Breast epithelium (tissue), 4 donors: ENCODE measurements around the gene SNX27. TPM values are rescaled to one million over a fixed set of nuclear protein-coding genes. Genes with fewer than 3 reads are reported as not detected.
A peak's percentile ranks its signal among the peaks of the same experiment; 100 is the strongest.
"Not testable (repeated sequence)": the region's sequence is repeated elsewhere in the genome, so short reads cannot be mapped to it uniquely, and the experiment has no call there.

Experiments
- DNase-seq, 2 donors: peaks; one replicate each; pipeline ENCODE4 v3.0.0-alpha.2; 2019; ENCODE audit warnings: low spot score in 2 of 2
- H3K27ac ChIP-seq, 2 donors: fragments of 200-600 bp; sonication (generic) in 1 of 2; one replicate each; pipeline ENCODE4 v1.5.1; 2016 to 2019; ENCODE audit warnings: mild to moderate bottlenecking in 1 of 2
- H3K27me3 ChIP-seq, 2 donors: fragments of 200-600 bp; sonication (generic) in 1 of 2; one replicate each; pipeline versions ENCODE4 v1.5.1 to v1.6.0; 2017 to 2019; ENCODE audit warnings: control low read depth in 1 of 2, mild to moderate bottlenecking in 1 of 2
- H3K36me3 ChIP-seq: fragments of 200-600 bp; one replicate; pipeline ENCODE4 v1.5.1; 2019
- H3K4me1 ChIP-seq, 2 donors: fragments of 200-600 bp; sonication (generic); one replicate each; pipeline ENCODE4 v1.5.1; 2016 to 2019; ENCODE audit warnings: control low read depth in 1 of 2
- H3K4me3 ChIP-seq, 3 donors: fragments of 200-600 bp; sonication (generic); 1 replicate in 2 of 3; 2 replicates in 1 of 3; pipeline ENCODE4 v1.5.1; 2016 to 2019; ENCODE audit warnings: mild to moderate bottlenecking in 3 of 3, moderate library complexity in 2 of 3
- H3K9me3 ChIP-seq, 2 donors: fragments of 200-600 bp; sonication (generic) in 1 of 2; one replicate each; pipeline ENCODE4 v1.5.1; 2016 to 2019; ENCODE audit warnings: control low read depth in 1 of 2
- POLR2A ChIP-seq: fragments of 450-650 bp; IDR thresholded peaks from one replicate; pipeline ENCODE4 v1.6.1; 2016; ENCODE audit warnings: antibody characterized with exemption, mild to moderate bottlenecking, moderate library complexity
- POLR2AphosphoS5 ChIP-seq, 3 donors: sonication (generic); formaldehyde crosslinking; IDR thresholded peaks; one replicate each; pipeline ENCODE4 v1.6.1; 2017; ENCODE audit warnings: antibody characterized with exemption in 3 of 3
- intact Hi-C: fragments of 100-400 bp; cut with DNase I; formaldehyde crosslinking; loops from one replicate; pipeline ENCODE4 v1.15.1; 2023; ENCODE audit warnings: low total_unique reads
- total RNA-seq, 3 donors: library from RNA; depleted of rRNA; stranded (reverse); fragments of >200 nt; gene quantifications; one replicate each; pipeline ENCODE4 v1.1.0, GENCODE V29; 2016
- TF ChIP-seq, protein P1 (sequence below), 3 donors: fragments of 450-650 bp; IDR thresholded peaks; one replicate each; pipeline ENCODE4 v1.5.1; 2016 to 2017; ENCODE audit warnings: antibody characterized with exemption in 3 of 3, mild to moderate bottlenecking in 3 of 3, moderate library complexity in 3 of 3

Gene SNX27
- total RNA-seq, 3 donors from 2014 or later: 41.3 to 46.8 (median 43.6) TPM

DNA sequence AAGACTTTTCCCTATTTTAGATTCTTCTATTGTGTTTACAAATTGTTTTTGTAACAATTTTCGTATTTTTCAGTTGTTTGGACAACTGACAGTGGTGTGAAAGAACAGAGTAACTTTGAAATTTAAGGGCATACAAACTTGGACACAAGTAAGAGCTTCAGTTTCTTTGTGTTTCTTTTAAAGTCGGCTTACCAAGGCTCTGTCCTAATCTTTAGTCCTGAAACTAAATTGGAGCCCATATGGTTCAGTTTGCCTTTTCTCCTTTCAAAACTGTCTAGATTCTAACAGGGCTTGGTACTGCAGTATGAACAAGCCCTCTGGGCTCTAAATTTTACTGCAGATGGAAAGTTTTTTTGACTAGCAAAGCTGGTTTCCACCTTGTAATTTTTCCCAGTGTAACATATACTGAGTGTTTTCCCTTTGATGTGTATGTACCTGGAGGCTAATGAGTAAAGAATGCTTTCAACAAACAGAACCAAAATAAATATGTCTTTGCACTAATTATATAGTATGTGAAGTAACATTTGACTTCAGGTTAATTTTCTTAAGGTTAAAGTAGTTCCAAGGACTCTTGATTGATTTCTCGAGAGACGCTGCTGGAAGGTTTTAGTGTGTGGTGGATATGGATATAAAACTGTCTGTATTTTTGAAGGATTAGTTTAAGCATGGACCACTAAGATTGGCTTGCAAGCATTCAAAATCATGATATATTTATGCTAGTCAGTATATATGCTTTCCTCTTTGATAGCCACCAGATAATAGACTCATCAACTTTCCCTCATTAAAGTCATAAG, 4.1 kb downstream of the SNX27 start:
- Histone ChIP-seq H3K36me3 (no peaks in the 10 kb centered on the region), H3K4me3 (no peak overlapping the region), H3K27me3 (no peaks in the 10 kb centered on the region), H3K4me1 (no peaks in the 10 kb centered on the region), H3K9me3 (no peaks in the 10 kb centered on the region), H3K27ac (no peak overlapping the region)
- DNase-seq: no peak
- intact Hi-C loops: no loop called here
- TF ChIP-seq POLR2A (no peak), POLR2AphosphoS5 (IDR thresholded peaks at IDR 0.05) (no peak)
- TF ChIP-seq, protein P1, sequence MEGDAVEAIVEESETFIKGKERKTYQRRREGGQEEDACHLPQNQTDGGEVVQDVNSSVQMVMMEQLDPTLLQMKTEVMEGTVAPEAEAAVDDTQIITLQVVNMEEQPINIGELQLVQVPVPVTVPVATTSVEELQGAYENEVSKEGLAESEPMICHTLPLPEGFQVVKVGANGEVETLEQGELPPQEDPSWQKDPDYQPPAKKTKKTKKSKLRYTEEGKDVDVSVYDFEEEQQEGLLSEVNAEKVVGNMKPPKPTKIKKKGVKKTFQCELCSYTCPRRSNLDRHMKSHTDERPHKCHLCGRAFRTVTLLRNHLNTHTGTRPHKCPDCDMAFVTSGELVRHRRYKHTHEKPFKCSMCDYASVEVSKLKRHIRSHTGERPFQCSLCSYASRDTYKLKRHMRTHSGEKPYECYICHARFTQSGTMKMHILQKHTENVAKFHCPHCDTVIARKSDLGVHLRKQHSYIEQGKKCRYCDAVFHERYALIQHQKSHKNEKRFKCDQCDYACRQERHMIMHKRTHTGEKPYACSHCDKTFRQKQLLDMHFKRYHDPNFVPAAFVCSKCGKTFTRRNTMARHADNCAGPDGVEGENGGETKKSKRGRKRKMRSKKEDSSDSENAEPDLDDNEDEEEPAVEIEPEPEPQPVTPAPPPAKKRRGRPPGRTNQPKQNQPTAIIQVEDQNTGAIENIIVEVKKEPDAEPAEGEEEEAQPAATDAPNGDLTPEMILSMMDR (IDR thresholded peaks at IDR 0.05): no peak

DNA sequence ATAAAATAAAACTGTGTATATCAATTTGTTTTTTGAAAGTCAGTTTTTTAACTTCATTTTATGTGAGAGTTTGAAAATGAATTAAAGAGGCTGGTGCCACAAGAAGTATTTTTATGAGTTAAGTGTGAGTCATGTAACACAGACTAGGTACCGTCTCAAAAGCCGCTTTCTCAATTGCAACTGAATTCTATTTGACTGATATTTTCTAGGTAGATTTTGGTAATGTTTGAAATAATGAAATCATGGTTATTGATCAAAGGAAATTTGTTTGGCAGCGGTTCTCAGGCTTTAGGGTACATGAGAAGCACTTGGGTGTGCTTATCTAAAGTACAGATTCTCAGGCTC, 4.6 kb downstream of the SNX27 start:
- TF ChIP-seq, protein P1 (IDR thresholded peaks at IDR 0.05): no peak
- no peak for TF ChIP-seq POLR2AphosphoS5 (IDR thresholded peaks at IDR 0.05)
- TF ChIP-seq POLR2A: no peak
- no peak overlapping the region for H3K27ac ChIP-seq
- no peaks in the 10 kb centered on the region for H3K4me1 ChIP-seq

DNA sequence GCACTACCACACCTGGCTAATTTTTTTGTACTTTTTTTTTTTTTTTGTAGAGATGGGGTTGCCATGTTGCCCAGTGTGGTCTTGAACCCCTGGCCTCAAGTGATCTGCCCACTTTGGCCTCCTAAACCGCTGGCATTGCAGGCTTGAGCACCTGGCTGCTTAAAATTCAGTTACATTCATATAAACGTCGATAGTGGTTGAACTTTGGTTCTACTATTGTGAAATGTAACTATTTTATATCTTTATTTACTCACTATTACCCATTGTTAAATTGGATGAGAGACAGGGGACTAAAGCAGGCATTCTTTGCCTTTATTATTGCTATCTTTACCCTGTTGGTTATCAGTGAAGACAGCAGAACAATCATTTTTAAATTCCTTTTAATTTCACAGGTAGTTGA, 6.2 kb downstream of the SNX27 start:
- Histone ChIP-seq H3K9me3 (no peaks in the 10 kb centered on the region), H3K27me3 (no peaks in the 10 kb centered on the region), H3K27ac (no peak overlapping the region), H3K4me3 (no peak overlapping the region), H3K36me3 (no peaks in the 10 kb centered on the region), H3K4me1 (no peaks in the 10 kb centered on the region)
- TF ChIP-seq POLR2AphosphoS5 (IDR thresholded peaks at IDR 0.05): no peak
- TF ChIP-seq, protein P1 (IDR thresholded peaks at IDR 0.05): no peak
- TF ChIP-seq POLR2A: no peak
- DNase-seq: no peak
- intact Hi-C loops: no loop called here

More for the DNA sequence above, 4.6 kb downstream of the SNX27 start:
- H3K9me3 ChIP-seq: no peaks in the 10 kb centered on the region
- no peak overlapping the region for H3K4me3 ChIP-seq
- intact Hi-C loops: no loop called here
- no peaks in the 10 kb centered on the region for H3K27me3 ChIP-seq
- no peak for DNase-seq
- H3K36me3 ChIP-seq: no peaks in the 10 kb centered on the region

DNA sequence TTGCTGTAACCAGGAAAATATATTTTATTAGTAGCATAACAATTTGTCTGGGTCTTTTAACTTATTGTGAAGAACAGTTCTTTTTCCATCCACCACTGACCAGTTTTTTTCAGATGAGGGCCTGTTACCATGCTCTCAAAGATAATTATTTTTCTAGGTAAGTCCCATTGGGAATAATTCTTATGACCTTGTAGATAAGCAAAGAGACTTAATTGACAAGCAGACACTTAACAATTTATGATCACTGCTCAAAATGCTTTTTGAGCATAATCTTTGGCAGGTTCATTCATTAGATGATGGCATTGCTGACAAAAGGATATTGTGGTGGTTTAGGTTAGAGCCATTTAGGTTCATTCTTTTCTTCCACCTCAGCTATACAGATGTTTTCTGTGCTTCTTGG, 6.6 kb downstream of the SNX27 start:
- H3K27me3 ChIP-seq: no peaks in the 10 kb centered on the region
- H3K9me3 ChIP-seq: no peaks in the 10 kb centered on the region
- no peak for TF ChIP-seq POLR2A
- no peak for TF ChIP-seq POLR2AphosphoS5 (IDR thresholded peaks at IDR 0.05)
- TF ChIP-seq, protein P1 (IDR thresholded peaks at IDR 0.05): no peak
- intact Hi-C loops: no loop called here
- H3K4me3 ChIP-seq: no peak overlapping the region
- H3K36me3 ChIP-seq: no peaks in the 10 kb centered on the region
- DNase-seq: no peak
- H3K4me1 ChIP-seq: no peaks in the 10 kb centered on the region
- no peak overlapping the region for H3K27ac ChIP-seq

DNA sequence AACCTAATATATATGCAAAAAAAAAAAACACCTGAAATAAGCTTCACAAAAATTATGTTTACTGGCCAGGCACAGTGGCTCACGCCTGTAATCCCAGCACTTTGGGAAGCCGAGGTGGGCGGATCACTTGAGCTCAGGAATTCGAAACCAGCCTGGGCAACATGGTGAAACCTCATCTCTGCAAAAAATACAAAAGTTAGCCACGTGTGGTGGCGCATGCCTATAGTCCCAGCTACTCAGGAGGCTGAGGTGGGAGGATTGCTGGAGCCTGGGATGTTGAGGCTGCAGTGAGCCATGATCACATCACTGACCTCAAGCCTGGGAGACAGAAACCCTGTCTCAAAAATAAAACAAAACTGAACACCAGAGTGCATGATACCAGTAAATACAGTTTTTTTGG, 7.1 kb downstream of the SNX27 start:
- H3K36me3 ChIP-seq, H3K27me3 ChIP-seq, intact Hi-C loops, H3K4me3 ChIP-seq, DNase-seq, H3K9me3 ChIP-seq, H3K4me1 ChIP-seq: not testable (repeated sequence)
- peak overlapping the region; percentile 61 to 69 for H3K27ac ChIP-seq
